MCF 10A (cell line): ENCODE measurements around the gene CCDC178. TPM values are rescaled to one million over a fixed set of nuclear protein-coding genes. Genes with fewer than 3 reads are reported as not detected.

Experiments used
- BruUV-seq: library from RNA; stranded (reverse); fragments of 400-500 nt; replicated peaks from 2 replicates; lab custom pipeline; 2021; lab: Mats Ljungman, UMichigan
- CTCF ChIA-PET: fragments of 300-600 bp; sonication (Branson Sonifier 250); formaldehyde crosslinking; extraction: SDS; loops from one replicate; lab custom pipeline; 2021; ENCODE audit warnings: antibody characterized with exemption, inconsistent platforms; lab: Yijun Ruan, JAX
- POLR2A ChIA-PET: fragments of 300-600, 350-650 bp; sonication (Branson Sonifier 250); formaldehyde crosslinking; extraction: SDS; loops from one replicate; lab custom pipeline; 2020; ENCODE audit warnings: antibody characterized with exemption, inconsistent platforms; lab: Yijun Ruan, JAX
- DNase-seq: peaks from one replicate; pipeline ENCODE4 v3.0.0-alpha.2; 2018; ENCODE audit not compliant: unreplicated experiment
- H3K27ac Mint-ChIP-seq: one replicate; pipeline ENCODE4 v1.8.0; 2022; ENCODE audit warnings: mild to moderate bottlenecking, low read depth, mixed read lengths; ENCODE audit not compliant: unreplicated experiment
- H3K27me3 Mint-ChIP-seq: one replicate; pipeline ENCODE4 v1.8.0; 2022; ENCODE audit warnings: mixed read lengths; ENCODE audit not compliant: insufficient read depth, unreplicated experiment
- H3K36me3 Mint-ChIP-seq: one replicate; pipeline ENCODE4 v1.8.0; 2022; ENCODE audit warnings: mild to moderate bottlenecking, moderate library complexity, mixed read lengths; ENCODE audit not compliant: insufficient read depth, unreplicated experiment
- H3K4me1 Mint-ChIP-seq: one replicate; pipeline ENCODE4 v1.8.0; 2022; ENCODE audit warnings: mixed read lengths; ENCODE audit not compliant: insufficient read depth, unreplicated experiment
- H3K4me3 Mint-ChIP-seq: one replicate; pipeline ENCODE4 v1.8.0; 2022; ENCODE audit warnings: mild to moderate bottlenecking, moderate library complexity, mixed read lengths; ENCODE audit not compliant: unreplicated experiment
- H3K9me3 Mint-ChIP-seq: one replicate; pipeline ENCODE4 v1.8.0; 2022; ENCODE audit warnings: mixed read lengths; ENCODE audit not compliant: unreplicated experiment
- intact Hi-C: fragments of 100-400 bp; cut with micrococcal nuclease; formaldehyde crosslinking; loops from 2 replicates; pipeline ENCODE4 v1.14.1; 2022
- total RNA-seq: library from RNA; stranded (reverse); gene quantifications from 2 replicates; pipeline ENCODE4 v1.2.3, GENCODE V29; 2022
- TF ChIP-seq, protein P1 (sequence below): fragments of 200-600 bp; IDR thresholded peaks from one replicate; pipeline ENCODE4 v1.8.0; 2022; ENCODE audit warnings: antibody characterized with exemption, mild to moderate bottlenecking; ENCODE audit not compliant: unreplicated experiment

Gene CCDC178
- total RNA-seq, 1 experiment from 2014 or later, result 0.19 TPM

DNA sequence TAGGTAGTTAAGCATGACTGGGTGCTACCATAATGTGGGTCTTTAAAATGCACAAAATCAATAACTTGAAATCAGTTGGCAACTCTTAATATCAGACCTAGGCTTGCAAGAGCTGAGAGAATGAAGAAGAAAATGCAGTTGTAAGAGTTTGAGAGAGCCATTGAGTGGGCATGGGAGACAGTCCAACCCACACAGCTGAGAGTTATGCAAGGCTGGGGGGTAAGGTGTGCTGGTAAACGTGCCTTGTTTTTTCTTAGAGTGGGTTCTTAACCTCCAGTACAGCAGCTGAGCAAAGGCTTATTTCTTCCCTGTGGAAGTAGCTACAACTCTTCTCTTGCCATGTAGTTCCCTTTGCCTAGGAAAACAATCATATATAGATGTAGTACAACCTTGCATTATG lies 20.2 kb upstream of the CCDC178 start:
- Mint-ChIP-seq H3K27ac (no peak overlapping the region), H3K27me3 (peaks cover 60% of the 10 kb centered on the region), H3K9me3 (no peaks in the 10 kb centered on the region), H3K4me1 (no peaks in the 10 kb centered on the region), H3K4me3 (no peak overlapping the region), H3K36me3 (no peaks in the 10 kb centered on the region)
- DNase-seq, result no peak
- BruUV-seq, result no TSS peak
- ChIA-PET CTCF (no interaction called here), POLR2A (no interaction called here)
- TF ChIP-seq, protein P1, sequence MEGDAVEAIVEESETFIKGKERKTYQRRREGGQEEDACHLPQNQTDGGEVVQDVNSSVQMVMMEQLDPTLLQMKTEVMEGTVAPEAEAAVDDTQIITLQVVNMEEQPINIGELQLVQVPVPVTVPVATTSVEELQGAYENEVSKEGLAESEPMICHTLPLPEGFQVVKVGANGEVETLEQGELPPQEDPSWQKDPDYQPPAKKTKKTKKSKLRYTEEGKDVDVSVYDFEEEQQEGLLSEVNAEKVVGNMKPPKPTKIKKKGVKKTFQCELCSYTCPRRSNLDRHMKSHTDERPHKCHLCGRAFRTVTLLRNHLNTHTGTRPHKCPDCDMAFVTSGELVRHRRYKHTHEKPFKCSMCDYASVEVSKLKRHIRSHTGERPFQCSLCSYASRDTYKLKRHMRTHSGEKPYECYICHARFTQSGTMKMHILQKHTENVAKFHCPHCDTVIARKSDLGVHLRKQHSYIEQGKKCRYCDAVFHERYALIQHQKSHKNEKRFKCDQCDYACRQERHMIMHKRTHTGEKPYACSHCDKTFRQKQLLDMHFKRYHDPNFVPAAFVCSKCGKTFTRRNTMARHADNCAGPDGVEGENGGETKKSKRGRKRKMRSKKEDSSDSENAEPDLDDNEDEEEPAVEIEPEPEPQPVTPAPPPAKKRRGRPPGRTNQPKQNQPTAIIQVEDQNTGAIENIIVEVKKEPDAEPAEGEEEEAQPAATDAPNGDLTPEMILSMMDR, result no peak
- intact Hi-C loops, result no loop called here

DNA sequence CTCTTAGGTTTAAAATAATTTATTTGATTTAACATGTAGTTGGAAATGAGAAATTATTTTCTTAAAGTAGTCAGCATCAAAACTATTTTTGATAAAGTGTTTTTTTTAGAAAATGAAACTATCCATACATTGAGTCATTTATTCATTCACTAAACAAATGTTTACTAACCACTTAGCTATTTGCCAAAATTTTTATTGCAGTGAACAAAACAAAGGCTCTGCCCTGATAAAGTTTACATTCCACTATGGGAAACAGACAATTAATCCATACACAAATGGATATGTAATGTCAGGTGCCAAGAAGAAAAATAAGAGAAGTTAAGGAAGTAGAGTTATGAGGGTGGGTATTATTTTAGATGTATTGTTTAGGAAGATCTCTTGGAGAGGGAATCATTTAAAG lies 19.1 kb upstream of the CCDC178 start:
- no peak overlapping the region for H3K4me3 Mint-ChIP-seq
- H3K36me3 Mint-ChIP-seq, result no peaks in the 10 kb centered on the region
- ChIA-PET POLR2A (no interaction called here), CTCF (no interaction called here)
- intact Hi-C loops, result no loop called here
- H3K4me1 Mint-ChIP-seq, result no peaks in the 10 kb centered on the region
- TF ChIP-seq, protein P1, result no peak
- DNase-seq, result no peak
- no TSS peak for BruUV-seq
- H3K9me3 Mint-ChIP-seq, result no peaks in the 10 kb centered on the region
- H3K27ac Mint-ChIP-seq, result no peak overlapping the region
- peaks cover 51% of the 10 kb centered on the region for H3K27me3 Mint-ChIP-seq

DNA sequence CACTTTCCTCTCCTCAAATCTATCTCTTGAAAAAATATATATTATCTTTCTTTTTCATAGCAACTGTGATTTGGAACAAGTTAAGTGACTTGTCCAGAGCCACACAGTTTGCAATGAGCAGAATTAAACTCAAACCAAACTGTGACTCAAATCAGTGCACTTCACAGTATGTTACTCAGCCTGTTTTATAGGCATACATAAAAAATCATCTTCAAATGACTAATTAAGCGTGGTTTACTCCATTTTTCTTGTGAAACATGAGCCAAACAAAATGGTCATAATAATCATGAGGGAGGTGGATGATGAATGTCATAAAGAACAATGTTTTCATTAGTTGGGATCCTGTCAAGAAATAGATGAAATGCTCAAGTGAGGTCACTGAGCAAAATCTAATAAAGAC lies 6.1 kb upstream of the CCDC178 start:
- Mint-ChIP-seq H3K27ac (no peak overlapping the region), H3K4me3 (no peak overlapping the region), H3K4me1 (no peaks in the 10 kb centered on the region), H3K9me3 (no peaks in the 10 kb centered on the region), H3K27me3 (peaks cover 25% of the 10 kb centered on the region), H3K36me3 (no peaks in the 10 kb centered on the region)
- BruUV-seq, result no TSS peak
- CTCF ChIA-PET, result no interaction called here
- DNase-seq, result no peak
- TF ChIP-seq, protein P1, result no peak
- POLR2A ChIA-PET, result no interaction called here
- intact Hi-C loops, result no loop called here

DNA sequence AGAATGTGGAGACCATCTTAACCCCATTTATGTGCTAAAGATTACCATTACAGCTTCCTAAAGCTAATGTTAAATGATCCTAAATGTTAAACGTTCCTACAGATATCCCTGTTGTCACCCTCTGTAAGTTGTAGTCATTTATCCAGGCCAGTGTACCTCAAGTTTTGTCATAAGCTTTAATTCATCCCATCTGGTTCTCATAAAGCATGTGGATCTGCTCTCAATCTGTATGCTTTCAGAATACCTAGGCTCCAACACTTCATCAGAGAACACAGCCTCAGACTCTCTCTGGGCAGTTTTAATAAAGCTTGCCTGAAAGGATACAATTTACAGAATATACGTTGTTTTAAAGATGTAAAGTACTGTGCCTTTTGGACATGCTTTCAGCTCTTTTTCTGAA lies 4.2 kb upstream of the CCDC178 start:
- Mint-ChIP-seq H3K4me1 (no peaks in the 10 kb centered on the region), H3K27ac (no peak overlapping the region), H3K27me3 (peaks cover 43% of the 10 kb centered on the region), H3K36me3 (no peaks in the 10 kb centered on the region), H3K4me3 (no peak overlapping the region), H3K9me3 (no peaks in the 10 kb centered on the region)
- no peak for DNase-seq
- CTCF ChIA-PET, result interaction anchor here (1.2 kb wide), 1 partner anchor 328 kb away, joined by 3 read pairs; no protein-coding TSS in a partner anchor
- intact Hi-C loops, result no loop called here
- TF ChIP-seq, protein P1, result no peak
- POLR2A ChIA-PET, result no interaction called here
- no TSS peak for BruUV-seq
